H9 (cell line): ENCODE data around the gene CTH. TPM values are rescaled to one million over a fixed set of nuclear protein-coding genes. Genes with fewer than 3 reads are reported as not detected.

Source experiments
- DNase-seq: peaks from one replicate; pipeline ENCODE4 v3.0.0-alpha.2; 2017
- H2AFZ ChIP-seq: one replicate; pipeline ENCODE4 v1.6.1; 2013; ENCODE audit warnings: mild to moderate bottlenecking, low read length, control low read depth, moderate library complexity
- H2AK5ac ChIP-seq: 2 replicates; pipeline ENCODE4 v1.6.1; 2013; ENCODE audit warnings: low read length, control low read depth, mixed read lengths; ENCODE audit not compliant: insufficient read length
- H2BK120ac ChIP-seq: one replicate; pipeline ENCODE4 v1.6.1; 2013; ENCODE audit warnings: low read depth, mild to moderate bottlenecking, low read length, control low read depth, inconsistent platforms; ENCODE audit not compliant: poor library complexity, severe bottlenecking
- H2BK12ac ChIP-seq: 2 replicates; pipeline ENCODE4 v1.6.1; 2013; ENCODE audit warnings: low read length, control low read depth, mixed read lengths, low read depth; ENCODE audit not compliant: insufficient read length
- H2BK15ac ChIP-seq: 2 replicates; pipeline ENCODE4 v1.6.1; 2013; ENCODE audit warnings: low read depth, low read length, control low read depth
- H2BK20ac ChIP-seq: one replicate; pipeline ENCODE4 v1.6.1; 2013; ENCODE audit warnings: low read depth, mild to moderate bottlenecking, low read length, control low read depth, inconsistent platforms; ENCODE audit not compliant: poor library complexity, severe bottlenecking
- H2BK5ac ChIP-seq: 2 replicates; pipeline ENCODE4 v1.6.1; 2013; ENCODE audit warnings: low read length, control low read depth, mixed read lengths; ENCODE audit not compliant: insufficient read length
- H3K14ac ChIP-seq: 2 replicates; pipeline ENCODE4 v1.6.1; 2013; ENCODE audit warnings: low read length, control low read depth; ENCODE audit not compliant: insufficient read depth
- H3K18ac ChIP-seq: 2 replicates; pipeline ENCODE4 v1.6.1; 2013; ENCODE audit warnings: low read depth, mild to moderate bottlenecking, mixed read lengths, low read length, control low read depth; ENCODE audit not compliant: insufficient read length
- H3K23ac ChIP-seq: 2 replicates; pipeline ENCODE4 v1.6.1; 2013; ENCODE audit warnings: low read length, control low read depth, mixed read lengths, low read depth; ENCODE audit not compliant: insufficient read length
- H3K23me2 ChIP-seq: 2 replicates; pipeline ENCODE4 v1.6.1; 2013; ENCODE audit warnings: low read depth, mild to moderate bottlenecking, mixed read lengths, low read length, control low read depth; ENCODE audit not compliant: insufficient read length, poor library complexity, severe bottlenecking
- H3K27ac ChIP-seq: 2 replicates; pipeline ENCODE4 v1.5.1; 2013; ENCODE audit warnings: low read length, control low read depth, mixed read lengths, low read depth; ENCODE audit not compliant: insufficient read length
- H3K27me3 ChIP-seq: 2 replicates; pipeline ENCODE4 v1.6.1; 2013; ENCODE audit warnings: low read length, control low read depth, inconsistent platforms; ENCODE audit not compliant: insufficient read depth
- H3K4ac ChIP-seq: 2 replicates; pipeline ENCODE4 v1.6.1; 2013; ENCODE audit warnings: low read depth, mild to moderate bottlenecking, control low read depth, inconsistent platforms, low read length, moderate library complexity
- H3K4me1 ChIP-seq: 2 replicates; pipeline ENCODE4 v1.6.1; 2013; ENCODE audit warnings: low read length, control low read depth, inconsistent platforms; ENCODE audit not compliant: insufficient read depth
- H3K4me2 ChIP-seq: 2 replicates; pipeline ENCODE4 v1.6.1; 2013; ENCODE audit warnings: low read length, control low read depth, mixed read lengths; ENCODE audit not compliant: insufficient read length, insufficient read depth
- H3K56ac ChIP-seq: 2 replicates; pipeline ENCODE4 v1.6.1; 2013; ENCODE audit warnings: low read depth, mild to moderate bottlenecking, mixed read lengths, low read length, control low read depth; ENCODE audit not compliant: insufficient read length
- H3K79me1 ChIP-seq: 2 replicates; pipeline ENCODE4 v1.6.1; 2013; ENCODE audit warnings: low read depth, mild to moderate bottlenecking, moderate library complexity, low read length, control low read depth, inconsistent platforms; ENCODE audit not compliant: insufficient read depth, poor library complexity, severe bottlenecking
- H3K79me2 ChIP-seq: 2 replicates; pipeline ENCODE4 v1.6.1; 2013; ENCODE audit warnings: low read length, control low read depth, inconsistent platforms; ENCODE audit not compliant: insufficient read depth
- H3K9ac ChIP-seq: 2 replicates; pipeline ENCODE4 v1.6.1; 2013; ENCODE audit warnings: low read length, control low read depth, mixed read lengths; ENCODE audit not compliant: insufficient read length; ENCODE audit errors: extremely low read depth
- H3K9me3 ChIP-seq: one replicate; pipeline ENCODE4 v1.6.1; 2013; ENCODE audit warnings: low read depth, low read length, inconsistent platforms; ENCODE audit not compliant: control insufficient read depth
- H3T11ph ChIP-seq: one replicate; pipeline ENCODE4 v1.6.1; 2013; ENCODE audit warnings: mild to moderate bottlenecking, low read length, control low read depth, inconsistent platforms
- H4K20me1 ChIP-seq: one replicate; pipeline ENCODE4 v1.6.1; 2013; ENCODE audit not compliant: control insufficient read depth, insufficient read length, insufficient read depth
- H4K5ac ChIP-seq: 2 replicates; pipeline ENCODE4 v1.6.1; 2013; ENCODE audit warnings: low read depth, mild to moderate bottlenecking, mixed read lengths, low read length, control low read depth; ENCODE audit not compliant: insufficient read length
- H4K8ac ChIP-seq: replicated peaks from 2 replicates; pipeline ENCODE4 v1.6.1; 2013; ENCODE audit warnings: low read length, control low read depth, mixed read lengths, low read depth; ENCODE audit not compliant: insufficient read length
- H4K91ac ChIP-seq: 2 replicates; pipeline ENCODE4 v1.6.1; 2013; ENCODE audit warnings: low read depth, mild to moderate bottlenecking, moderate library complexity, mixed read lengths, low read length, control low read depth; ENCODE audit not compliant: insufficient read length
- H3K27ac Mint-ChIP-seq, 3 experiments: 2 replicates in 2 of 3; 3 replicates in 1 of 3; pipeline ENCODE4 v1.8.0; 2020 to 2021; ENCODE audit warnings: mixed read lengths in 3 of 3, mild to moderate bottlenecking in 1 of 3, moderate library complexity in 1 of 3
- H3K27me3 Mint-ChIP-seq: 2 replicates; pipeline ENCODE4 v1.8.0; 2021; ENCODE audit warnings: low read depth, mild to moderate bottlenecking, moderate library complexity, mixed read lengths
- H3K36me3 Mint-ChIP-seq, 3 experiments: 2 replicates in 2 of 3; 3 replicates in 1 of 3; pipeline ENCODE4 v1.8.0; 2020 to 2021; ENCODE audit warnings: low read depth in 3 of 3, mixed read lengths in 3 of 3; ENCODE audit not compliant: insufficient read depth in 1 of 3
- H3K4me1 Mint-ChIP-seq, 2 experiments: 2 replicates each; pipeline ENCODE4 v1.8.0; 2020; ENCODE audit warnings: mixed read lengths in 2 of 2
- H3K4me3 Mint-ChIP-seq, 2 experiments: 2 replicates in 1 of 2; 3 replicates in 1 of 2; pipeline ENCODE4 v1.8.0; 2020 to 2021; ENCODE audit warnings: mild to moderate bottlenecking in 2 of 2, mixed read lengths in 2 of 2, moderate library complexity in 1 of 2
- H3K9me3 Mint-ChIP-seq, 2 experiments: 2 replicates in 1 of 2; 3 replicates in 1 of 2; pipeline ENCODE4 v1.8.0; 2020; ENCODE audit warnings: mild to moderate bottlenecking in 2 of 2, mixed read lengths in 2 of 2, moderate library complexity in 1 of 2
- CTCF ChIP-seq: fragments of 200-600 bp; sonication (generic); conservative IDR thresholded peaks from 3 replicates; pipeline ENCODE4 v1.8.0; 2021; ENCODE audit warnings: antibody characterized with exemption, mild to moderate bottlenecking
- WGBS: extraction: QIAGEN DNeasy Blood & Tissue Kit; methylation state at CpG from one replicate; pipeline ENCODE4 v1.1.7; 2013; ENCODE audit warnings: missing lambda C conversion rate, low lambda C conversion rate, mixed read lengths; ENCODE audit not compliant: insufficient read length; ENCODE audit errors: extremely low coverage; 5-methylcytosine and 5-hydroxymethylcytosine counted together
- total RNA-seq: library from RNA; stranded (reverse); gene quantifications from 2 replicates; pipeline ENCODE4 v1.2.1, GENCODE V29; 2021

CTH gene
- total RNA-seq, 1 experiment from 2014 or later: 15.5 TPM

GRCh38 chr1:70436622-70437251 lies 25.7 kb downstream of the CTH start:
- Histone ChIP-seq H3K9me3 (no peaks in the 10 kb centered on the region), H3K9ac (no peak overlapping the region), H2AFZ (no peak overlapping the region), H3K79me1 (no peaks in the 10 kb centered on the region), H2BK120ac (no peak overlapping the region), H3K4ac (no peak overlapping the region), H2BK12ac (no peak overlapping the region), H3K23ac (no peak overlapping the region), H4K5ac (no peak overlapping the region), H4K8ac (no peak overlapping the region), H3K27me3 (no peaks in the 10 kb centered on the region), H3K23me2 (no peaks in the 10 kb centered on the region), H3K4me1 (0 out of 2 replicates have a peak, but pooled peaks cover 6% of the 10 kb centered on the region), H3K18ac (no peak overlapping the region), H2BK20ac (no peak overlapping the region), H2BK15ac (no peak overlapping the region), H3K79me2 (no peaks in the 10 kb centered on the region), H3K4me2 (no peak overlapping the region), H3K14ac (no peak overlapping the region), H2BK5ac (no peak overlapping the region), H4K20me1 (no peaks in the 10 kb centered on the region), H3K27ac (no peak overlapping the region), H4K91ac (no peak overlapping the region), H2AK5ac (no peak overlapping the region), H3T11ph (no peak overlapping the region), H3K56ac (no peak overlapping the region)
- no peak overlapping the region for H3K4me3 Mint-ChIP-seq
- peak; percentile 34; the same call in 2 of the 3 replicates for TF ChIP-seq CTCF
- peaks cover 10 to 13% of the 10 kb centered on the region in 2 experiments for H3K4me1 Mint-ChIP-seq
- no peaks in the 10 kb centered on the region for H3K9me3 Mint-ChIP-seq
- no peak overlapping the region for H3K27ac Mint-ChIP-seq
- DNase-seq: no peak
- no CpG with 5 or more reads among the region's 6 CpGs for WGBS
- no peaks in the 10 kb centered on the region for H3K27me3 Mint-ChIP-seq
- peaks cover 34 to 58% (median 57%) of the 10 kb centered on the region in 3 experiments; a peak in 6 of 7 replicates for H3K36me3 Mint-ChIP-seq
